HCT116 (cell line): ENCODE data around the gene PEAK1. TPM values are rescaled to one million over a fixed set of nuclear protein-coding genes. Genes with fewer than 3 reads are reported as not detected.

ENCODE experiments used
- ATAC-seq: fragments of 200-7000 bp; cut with Tn5 transposase; 2 replicates; pipeline ENCODE4 v1.9.1; 2020; ENCODE audit warnings: mild to moderate bottlenecking, moderate library complexity
- BruUV-seq: library from RNA; stranded (reverse); fragments of 400-500 nt; replicated peaks from 2 replicates; lab custom pipeline; 2021; lab: Mats Ljungman, UMichigan
- CTCF ChIA-PET: fragments of 300-600 bp; sonication (Branson Sonifier 250); formaldehyde crosslinking; loops from one replicate; lab custom pipeline; 2021; ENCODE audit warnings: antibody characterized with exemption; lab: Charles Lee
- POLR2A ChIA-PET: fragments of 300-600, 350-600 bp; sonication (Branson Sonifier 250); formaldehyde crosslinking; loops from one replicate; lab custom pipeline; 2021; ENCODE audit warnings: antibody characterized with exemption; lab: Charles Lee
- RAD21 ChIA-PET, 2 experiments: fragments of 300-600 bp; sonication (Branson Sonifier 250); formaldehyde crosslinking; loops; one replicate each; lab custom pipeline; 2023; ENCODE audit warnings: low total read pairs in 2 of 2; ENCODE audit not compliant: uncharacterized antibody in 2 of 2, unreplicated experiment in 2 of 2, low non-redundant PET in 1 of 2; lab: Charles Lee
- DNase-seq: peaks from one replicate; pipeline ENCODE4 v3.0.0-alpha.2; 2010; ENCODE audit warnings: low read depth, low spot score
- H2AFZ ChIP-seq: fragments of 200-600 bp; shearing (Covaris generic), sonication (generic); 2 replicates; pipeline ENCODE4 v1.6.1; 2017; ENCODE audit warnings: low read depth, mixed run types, mixed read lengths, antibody characterized with exemption, low read length; ENCODE audit not compliant: poor library complexity, severe bottlenecking
- H3K27ac ChIP-seq: 2 replicates; pipeline ENCODE4 v1.5.1; 2012; ENCODE audit warnings: low read depth, low read length
- H3K27me3 ChIP-seq: fragments of 200-600 bp; sonication (generic); 2 replicates; pipeline ENCODE4 v1.6.1; 2016; ENCODE audit warnings: mixed run types, low read length, mixed read lengths; ENCODE audit not compliant: insufficient read depth
- H3K36me3 ChIP-seq, 2 experiments: fragments of 200-500 bp in 1 of 2; fragments of 200-600 bp in 1 of 2; sonication (Bioruptor generic) in 1 of 2; sonication (generic) in 1 of 2; 2 replicates each; pipeline versions ENCODE4 v1.5.1 to v1.6.1; 2014 to 2016; ENCODE audit warnings: low read length in 2 of 2, inconsistent platforms in 1 of 2, mixed read lengths in 1 of 2, mixed run types in 1 of 2; ENCODE audit not compliant: insufficient read depth in 2 of 2, control insufficient read depth in 1 of 2
- H3K4me1 ChIP-seq, 2 experiments: fragments of 200-600 bp in 1 of 2; sonication (generic) in 1 of 2; 2 replicates each; pipeline versions ENCODE4 v1.5.1 to v1.6.1; 2012 to 2017; ENCODE audit warnings: low read length in 2 of 2, inconsistent platforms in 1 of 2, mild to moderate bottlenecking in 1 of 2, mixed read lengths in 1 of 2, mixed run types in 1 of 2, moderate library complexity in 1 of 2; ENCODE audit not compliant: insufficient read depth in 2 of 2, control insufficient read depth in 1 of 2
- H3K4me2 ChIP-seq: fragments of 200-600 bp; sonication (generic); 2 replicates; pipeline ENCODE4 v1.6.1; 2017; ENCODE audit warnings: mixed run types, low read length, mixed read lengths
- H3K4me3 ChIP-seq, 2 experiments: fragments of 200-600 bp in 1 of 2; sonication (generic) in 1 of 2; replicated peaks in 1 of 2; 2 replicates each; pipeline ENCODE4 v1.5.1; 2011 to 2016; ENCODE audit warnings: low read length in 2 of 2, control low read depth in 1 of 2, low read depth in 1 of 2, mild to moderate bottlenecking in 1 of 2, mixed read lengths in 1 of 2, mixed run types in 1 of 2
- H3K79me2 ChIP-seq: fragments of 200-600 bp; sonication (generic); 2 replicates; pipeline ENCODE4 v1.6.1; 2017; ENCODE audit warnings: mild to moderate bottlenecking, mixed run types, low read length, moderate library complexity, mixed read lengths; ENCODE audit not compliant: insufficient read depth
- H3K9ac ChIP-seq: fragments of 200-600 bp; sonication (generic); 2 replicates; pipeline ENCODE4 v1.6.1; 2016; ENCODE audit warnings: low read length, mixed read lengths
- H3K9me2 ChIP-seq: fragments of 200-600 bp; sonication (generic), shearing (Covaris generic); 2 replicates; pipeline ENCODE4 v1.6.1; 2017; ENCODE audit warnings: mixed run types, mild to moderate bottlenecking, moderate library complexity; ENCODE audit not compliant: insufficient read depth
- H3K9me3 ChIP-seq, 2 experiments: fragments of 200-500 bp in 1 of 2; fragments of 200-600 bp in 1 of 2; sonication (Bioruptor generic) in 1 of 2; sonication (generic) in 1 of 2; 2 replicates each; pipeline ENCODE4 v1.6.1; 2014 to 2017; ENCODE audit warnings: low read length in 2 of 2, mixed read lengths in 2 of 2, inconsistent platforms in 1 of 2, low read depth in 1 of 2, mild to moderate bottlenecking in 1 of 2, mixed run types in 1 of 2, moderate library complexity in 1 of 2; ENCODE audit not compliant: control insufficient read depth in 1 of 2, insufficient read depth in 1 of 2
- H4K20me1 ChIP-seq: fragments of 200-600 bp; sonication (generic), shearing (Covaris generic); 2 replicates; pipeline ENCODE4 v1.6.1; 2017; ENCODE audit warnings: mixed run types, mild to moderate bottlenecking, moderate library complexity; ENCODE audit not compliant: insufficient read depth
- ATF3 ChIP-seq: IDR thresholded peaks from 2 replicates; pipeline ENCODE4 v1.6.1; 2012
- CEBPB ChIP-seq: IDR thresholded peaks from 2 replicates; pipeline ENCODE4 v1.6.1; 2012; ENCODE audit warnings: low read depth
- CTCF ChIP-seq, 3 experiments: fragments of 200-600 bp in 1 of 3; sonication (generic) in 1 of 3; IDR thresholded peaks in 2 of 3; conservative IDR thresholded peaks in 1 of 3; 2 replicates each; pipeline ENCODE4 v1.5.1; 2012 to 2017; ENCODE audit warnings: low read depth in 2 of 3, low read length in 2 of 3, antibody characterized with exemption in 1 of 3, borderline replicate concordance in 1 of 3, control low read depth in 1 of 3, mild to moderate bottlenecking in 1 of 3, mixed read lengths in 1 of 3, mixed run types in 1 of 3, moderate library complexity in 1 of 3; ENCODE audit not compliant: insufficient read depth in 1 of 3
- EGR1 ChIP-seq: IDR thresholded peaks from 2 replicates; pipeline ENCODE4 v1.6.1; 2012; ENCODE audit warnings: low read depth
- ELF1 ChIP-seq: IDR thresholded peaks from 2 replicates; pipeline ENCODE4 v1.6.1; 2012; ENCODE audit warnings: low read depth, borderline replicate concordance
- EZH2phosphoT487 ChIP-seq: fragments of 200-600 bp; IDR thresholded peaks from 2 replicates; pipeline ENCODE4 v1.6.1; 2018; ENCODE audit warnings: antibody characterized with exemption, borderline replicate concordance
- JUND ChIP-seq: IDR thresholded peaks from 2 replicates; pipeline ENCODE4 v1.6.1; 2012
- SIN3A ChIP-seq: IDR thresholded peaks from 2 replicates; pipeline ENCODE4 v1.6.1; 2012; ENCODE audit warnings: low read depth
- SP1 ChIP-seq: IDR thresholded peaks from 2 replicates; pipeline ENCODE4 v1.6.1; 2012; ENCODE audit warnings: low read depth
- YY1 ChIP-seq: IDR thresholded peaks from 2 replicates; pipeline ENCODE4 v1.6.1; 2011; ENCODE audit warnings: low read length, low read depth, moderate library complexity, mild to moderate bottlenecking; ENCODE audit not compliant: insufficient replicate concordance; ENCODE audit errors: extremely low read depth
- ZBTB33 ChIP-seq: IDR thresholded peaks from 2 replicates; pipeline ENCODE4 v1.6.1; 2011; ENCODE audit warnings: mild to moderate bottlenecking, low read length, moderate library complexity; ENCODE audit not compliant: insufficient replicate concordance; ENCODE audit errors: extremely low read depth
- ZFX ChIP-seq: fragments of 450-650 bp; IDR thresholded peaks from 2 replicates; pipeline ENCODE4 v1.6.1; 2017
- intact Hi-C: fragments of 100-400 bp; cut with micrococcal nuclease; formaldehyde crosslinking; loops from 2 replicates; pipeline ENCODE4 v1.10.0; 2022
- total RNA-seq: library from RNA; stranded (reverse); gene quantifications from one replicate; pipeline ENCODE4 v1.2.1, GENCODE V29; 2021; ENCODE audit not compliant: unreplicated experiment

PEAK1 gene
- total RNA-seq, 1 experiment from 2014 or later = 23.4 TPM

GRCh38 chr15:77356305-77356704 is 63.6 kb downstream of the PEAK1 start:
- H3K36me3 ChIP-seq = no peaks in the 10 kb centered on the region
- H3K4me2 ChIP-seq = no peak overlapping the region
- DNase-seq (no peak), ATAC-seq (no peak)
- BruUV-seq = no TSS peak
- no peak overlapping the region for H3K27ac ChIP-seq
- ChIA-PET CTCF (no interaction called here), POLR2A (no interaction called here), RAD21 (no interaction called here)
- no peak for TF ChIP-seq ZBTB33
- no peak for TF ChIP-seq EZH2phosphoT487
- no peak for TF ChIP-seq CEBPB
- no peak for TF ChIP-seq ELF1
- TF ChIP-seq SIN3A = no peak
- no peak for TF ChIP-seq ZFX
- no peak for TF ChIP-seq YY1
- no peak for TF ChIP-seq EGR1
- TF ChIP-seq CTCF (IDR thresholded peaks at IDR 0.05 in 2 of 3, conservative IDR thresholded peaks at IDR 0.05 in 1 of 3; ENCODE audit: borderline replicate concordance in 1 of 3, insufficient read depth in 1 of 3, low read depth in 2 of 3, low read length in 2 of 3) = no peak
- TF ChIP-seq SP1 = no peak
- TF ChIP-seq ATF3 = no peak
- TF ChIP-seq JUND = no peak
- H3K4me3 ChIP-seq = no peak overlapping the region
- H3K9ac ChIP-seq = no peak overlapping the region
- H3K27me3 ChIP-seq = no peaks in the 10 kb centered on the region
- intact Hi-C loops = no loop called here
- peaks cover 0 to 7% of the 10 kb centered on the region in 2 experiments; a peak in 1 of 4 replicates for H3K4me1 ChIP-seq
- no peak overlapping the region for H2AFZ ChIP-seq
- no peaks in the 10 kb centered on the region for H3K9me2 ChIP-seq
- no peaks in the 10 kb centered on the region for H3K79me2 ChIP-seq
- H4K20me1 ChIP-seq = no peaks in the 10 kb centered on the region
- H3K9me3 ChIP-seq = no peaks in the 10 kb centered on the region
